GM23248 (cell line): Measurements from ENCODE around the gene ERICH2.

Experiments used
- EZH2 ChIP-seq: fragments of 200-600 bp; sonication (generic); IDR thresholded peaks from 2 replicates; pipeline ENCODE4 v1.6.1; 2018; ENCODE audit warnings: antibody characterized with exemption, mild to moderate bottlenecking; ENCODE audit not compliant: insufficient read depth, poor library complexity, severe bottlenecking
- EZH2phosphoT487 ChIP-seq: fragments of 200-600 bp; sonication (generic); IDR thresholded peaks from 2 replicates; pipeline ENCODE4 v1.6.1; 2018; ENCODE audit warnings: antibody characterized with exemption, moderate library complexity, mild to moderate bottlenecking, low read depth; ENCODE audit not compliant: insufficient read depth

- TF ChIP-seq EZH2phosphoT487 (no peak), EZH2 (no peak)
Measured at GRCh38 chr2:170774074-170774473, 3.9 kb downstream of the ERICH2 start.
